Colon (tissue), 2 donors: ENCODE data around the gene PROC.
"Not testable (repeated sequence)": the region's sequence is repeated elsewhere in the genome, so short reads cannot be mapped to it uniquely, and the experiment has no call there.

Experiments used
- FAIRE-seq: peaks from 2 replicates; lab custom pipeline; 2012; peaks lifted over from hg19 to GRCh38; lab: Jason Lieb, UNC
- donor health status: control.
- donor health status: control.

Gene PROC

DNA sequence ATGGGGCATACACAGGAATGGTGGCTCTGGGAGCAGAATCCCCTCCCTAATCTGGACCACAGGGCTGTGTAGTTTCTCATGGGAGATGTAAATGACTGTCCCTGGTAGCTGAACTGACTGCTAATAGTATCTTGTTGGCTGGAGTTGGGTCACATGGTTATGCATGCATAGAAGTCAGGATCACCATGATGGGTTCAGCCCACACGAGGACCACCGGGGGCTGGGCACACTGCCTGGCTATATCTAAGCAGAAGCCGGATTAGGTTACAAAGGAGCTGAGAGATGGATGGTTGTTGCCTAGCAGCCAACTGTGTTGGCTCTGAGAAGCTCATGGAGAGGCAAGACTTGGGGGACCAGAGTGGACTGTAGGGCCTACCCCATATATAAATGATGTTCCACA is 23.7 kb upstream of the PROC start:
- no peak for FAIRE-seq

DNA sequence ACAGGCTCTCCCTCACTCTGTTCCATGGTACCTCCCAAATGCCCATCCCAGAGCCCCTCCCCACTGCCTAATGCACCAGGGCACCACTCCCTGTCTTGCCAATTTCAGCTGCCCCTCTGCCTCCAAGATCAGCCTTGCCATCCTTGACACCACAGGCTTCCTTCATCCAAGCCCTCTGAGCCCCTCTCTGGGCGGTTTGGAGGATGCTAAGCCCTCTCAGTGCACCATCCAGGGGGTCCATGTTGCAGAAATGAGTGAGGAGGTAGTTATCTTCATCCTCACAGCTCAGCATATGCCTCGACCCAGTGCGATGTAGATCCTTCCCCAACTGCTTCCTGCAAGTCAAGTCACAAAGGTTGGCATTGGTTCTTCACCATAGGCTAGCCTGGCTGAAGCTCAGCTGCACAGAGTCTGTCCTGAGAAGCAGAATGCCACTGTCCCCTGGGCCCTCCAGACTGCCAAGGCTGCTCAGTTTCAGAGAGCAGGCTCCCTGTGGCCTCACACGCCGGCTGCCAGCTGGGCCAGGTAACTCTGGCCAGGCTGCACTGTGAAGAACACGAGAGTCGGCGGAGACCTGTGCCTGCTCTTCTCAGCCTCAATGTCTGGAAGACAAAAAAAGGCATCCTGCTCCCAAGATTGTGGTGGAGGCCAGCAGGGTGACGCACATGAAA is 20.5 kb upstream of the PROC start:
- FAIRE-seq, result no peak

DNA sequence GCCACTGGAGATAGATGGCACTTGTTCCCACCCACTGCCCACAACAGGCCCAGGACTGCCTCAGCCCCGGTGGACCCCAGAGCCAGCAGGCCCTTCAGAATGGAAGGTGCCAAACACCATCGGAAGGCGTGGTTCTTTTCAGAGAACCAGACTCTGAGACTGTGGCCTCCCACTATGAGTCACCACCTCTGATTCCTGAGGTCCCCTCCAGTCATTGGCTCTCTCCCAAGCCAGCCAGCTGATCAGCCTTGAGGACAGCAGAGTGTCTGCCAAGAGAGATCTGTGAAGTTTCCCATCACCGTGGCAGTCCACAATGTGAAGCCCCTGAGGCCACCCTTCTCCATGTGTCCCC is 20.0 kb upstream of the PROC start:
- no peak for FAIRE-seq

DNA sequence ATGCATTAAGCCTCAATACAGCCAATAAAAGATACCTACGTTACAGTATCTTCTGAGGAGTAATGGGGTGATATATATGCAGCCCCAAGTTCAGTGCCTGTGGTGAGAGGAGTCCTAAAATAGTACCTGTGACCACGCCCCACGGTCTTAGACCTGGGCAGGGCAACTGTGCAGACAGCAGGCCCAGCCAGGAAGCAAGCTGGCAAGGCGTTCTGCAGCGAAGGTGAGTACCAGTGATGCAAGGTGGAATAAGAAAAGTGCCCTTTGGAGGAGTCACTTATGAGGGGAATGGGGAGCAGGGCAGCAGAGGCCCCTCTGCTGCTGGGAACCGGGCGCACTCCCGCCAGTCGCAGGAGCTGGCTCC is 17.7 kb upstream of the PROC start:
- no peak for FAIRE-seq

DNA sequence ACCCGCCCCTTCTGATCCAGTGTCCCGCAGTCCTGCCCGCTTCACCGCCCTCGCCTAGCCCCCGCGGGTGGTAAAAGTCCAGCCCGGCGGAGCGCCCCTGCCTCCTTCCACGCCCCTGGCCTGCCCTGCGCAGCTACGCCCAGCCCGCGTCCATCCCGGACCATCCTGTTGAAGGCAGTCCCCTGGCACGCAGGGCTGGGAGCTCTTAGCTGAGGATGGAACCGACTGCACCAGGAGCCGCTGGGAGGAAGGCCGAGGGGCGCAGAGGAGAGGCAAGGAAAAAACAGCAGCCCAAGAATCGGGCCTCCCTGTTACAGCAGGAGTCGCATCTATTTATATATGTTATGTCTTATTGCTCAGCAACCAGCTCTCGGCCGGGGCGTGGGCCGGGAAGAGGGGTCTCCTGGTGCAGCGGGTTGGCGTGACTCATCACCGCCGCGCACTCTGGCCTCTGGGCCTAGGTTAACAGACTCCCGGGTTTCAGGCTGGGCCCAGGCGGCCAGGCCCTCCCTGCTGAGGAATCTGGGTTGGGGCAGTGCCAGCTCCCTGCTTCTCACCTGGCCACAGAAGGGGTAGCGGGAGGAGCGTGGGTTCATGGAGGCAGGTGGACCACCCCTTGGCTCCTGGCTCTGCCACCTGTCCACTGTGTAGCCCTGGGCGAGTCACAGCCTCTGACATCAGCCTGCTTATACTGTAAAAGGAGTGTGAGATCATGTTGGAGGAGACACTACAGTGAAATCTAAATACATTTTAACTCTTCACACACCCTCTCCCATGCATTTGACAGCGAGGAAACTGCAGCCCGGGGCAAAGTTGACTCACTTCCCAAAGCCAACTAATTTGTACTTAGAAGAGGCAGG is 17.1 kb upstream of the PROC start:
- FAIRE-seq, result no peak

DNA sequence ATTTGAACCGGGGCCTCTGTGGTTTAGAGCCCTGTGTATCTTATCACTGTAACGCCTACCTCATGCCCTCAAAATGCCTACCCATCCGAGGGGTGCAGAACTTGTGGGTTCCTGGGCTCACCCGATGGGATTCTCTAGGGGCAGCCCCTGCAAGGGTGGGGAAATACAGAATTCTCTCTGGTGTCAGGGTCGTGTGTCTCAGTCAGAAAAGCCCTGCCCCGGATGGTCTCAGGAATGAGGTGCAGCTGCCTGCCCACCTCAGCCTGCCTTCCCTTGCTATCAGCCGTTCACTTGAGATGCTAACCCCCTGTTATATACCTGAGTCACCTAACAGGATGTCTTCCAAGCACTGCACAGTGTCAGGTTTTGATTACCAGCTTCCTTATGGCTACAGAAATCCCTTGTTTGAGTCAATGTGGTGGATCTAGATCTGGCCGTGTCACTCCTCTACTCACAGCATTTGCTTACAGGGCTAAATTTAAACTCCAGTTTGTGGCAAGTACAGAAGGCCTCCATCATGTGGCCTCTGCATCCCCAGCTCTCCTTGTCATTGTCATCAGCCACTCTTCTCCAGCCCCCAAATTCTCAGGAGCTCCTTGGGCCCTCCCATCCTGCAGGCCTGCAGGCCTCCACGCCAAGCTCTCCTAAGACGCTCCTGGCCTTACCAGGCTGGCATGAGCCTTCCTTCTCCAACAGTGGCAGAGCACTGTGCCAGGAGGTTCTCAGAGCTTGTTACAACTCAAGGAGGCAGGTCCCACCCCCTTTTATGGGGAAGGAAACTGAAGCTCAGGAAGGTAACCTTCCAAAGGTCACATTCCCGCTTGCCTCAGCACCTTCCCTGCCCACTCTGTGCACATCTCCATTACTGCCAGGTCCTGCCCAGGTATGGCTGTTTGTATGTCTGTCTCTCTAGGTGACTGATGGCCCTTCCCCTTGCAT is 16.2 kb upstream of the PROC start:
- no peak for FAIRE-seq

DNA sequence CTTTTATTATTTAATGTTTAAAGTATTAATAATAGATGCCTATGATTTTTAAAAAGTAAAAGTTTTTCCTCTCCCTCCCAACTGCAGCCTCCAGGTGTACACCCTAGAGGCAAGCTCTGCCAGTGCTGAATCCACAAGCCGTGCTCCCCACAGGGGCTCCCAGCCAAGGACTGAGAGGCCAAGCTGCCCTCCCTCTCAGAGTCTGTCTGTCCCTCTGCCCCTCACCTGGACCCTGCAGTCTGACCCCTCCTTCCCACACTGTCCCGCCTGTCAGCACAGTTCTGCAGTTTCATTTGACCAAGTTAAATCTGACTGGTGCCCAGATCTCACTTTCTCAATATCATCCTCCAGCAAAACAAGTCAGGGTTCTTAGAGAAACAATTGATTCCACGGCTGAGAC is 14.8 kb upstream of the PROC start:
- no peak for FAIRE-seq

DNA sequence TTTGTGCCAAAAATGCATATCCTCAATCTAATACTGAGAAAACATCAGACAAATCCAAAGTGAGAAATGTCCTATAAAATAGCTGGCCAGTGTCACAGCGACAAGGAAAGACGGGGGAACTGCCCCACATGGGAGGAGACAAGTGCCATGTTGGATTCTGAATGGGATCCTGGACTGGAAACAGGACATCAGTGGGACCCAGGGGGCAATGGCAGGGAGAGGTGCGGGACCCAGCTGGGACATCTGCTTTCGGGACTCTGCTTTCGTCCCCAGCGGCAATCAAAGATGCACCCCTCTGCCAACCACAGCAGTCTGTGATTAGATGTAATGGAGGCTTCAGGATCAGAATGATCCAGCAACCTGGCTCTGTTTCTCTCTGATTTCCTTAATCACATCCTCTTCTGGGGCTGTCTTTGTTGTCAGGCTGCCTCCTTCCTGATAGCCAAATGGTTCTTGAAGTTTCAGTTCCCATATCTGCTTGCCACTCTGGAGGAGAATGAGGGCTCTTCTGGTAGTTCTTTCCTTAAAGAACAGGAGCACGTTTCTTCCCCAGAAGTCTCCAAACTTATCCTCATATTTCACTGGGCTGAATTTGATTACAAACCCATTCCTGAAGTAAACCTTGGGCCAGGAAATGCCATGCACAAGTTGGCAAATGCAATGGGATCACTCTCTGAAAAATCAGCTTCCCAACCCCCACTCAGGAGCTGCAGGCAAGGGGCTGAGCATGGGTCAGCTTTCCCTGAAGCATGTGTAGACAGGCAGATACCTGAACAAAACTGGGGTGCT is 13.6 kb upstream of the PROC start:
- no peak for FAIRE-seq

DNA sequence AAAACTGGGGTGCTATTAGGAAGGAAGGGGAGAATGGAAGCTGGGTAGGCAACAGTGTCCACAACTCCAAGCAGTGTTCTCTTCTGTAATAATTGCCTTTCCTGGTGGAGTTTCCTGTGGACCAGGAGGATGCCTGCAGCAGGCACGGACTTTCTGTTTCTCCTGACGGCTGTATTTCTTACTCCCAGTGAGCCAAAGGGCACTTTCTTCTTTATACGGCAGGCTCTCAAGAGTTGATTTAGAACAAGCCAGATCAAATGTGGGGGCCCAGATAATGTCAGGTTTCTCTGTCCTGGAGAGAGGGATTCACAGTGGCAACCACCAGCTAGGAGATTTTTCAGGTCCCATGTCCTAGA is 13.0 kb upstream of the PROC start:
- no peak for FAIRE-seq

DNA sequence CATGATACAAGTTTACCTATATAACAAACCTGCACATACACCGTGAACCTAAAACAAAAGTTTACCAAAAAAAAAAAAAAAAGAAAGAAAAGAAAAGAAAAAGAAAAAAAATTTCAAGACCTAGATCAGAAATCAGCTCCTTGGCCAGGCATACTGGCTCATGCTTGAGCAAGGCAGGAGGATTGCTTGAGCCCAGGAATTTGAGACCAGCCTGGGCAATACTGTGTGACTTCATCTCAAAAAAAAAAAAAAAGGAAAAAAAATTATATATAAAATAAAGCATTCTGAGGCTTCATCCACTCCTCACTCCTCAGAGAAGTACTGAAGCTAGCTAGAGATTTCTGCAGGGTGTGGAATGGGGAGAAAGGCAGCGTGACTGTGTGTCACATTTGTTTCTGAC is 11.8 kb upstream of the PROC start:
- FAIRE-seq, result no peak

DNA sequence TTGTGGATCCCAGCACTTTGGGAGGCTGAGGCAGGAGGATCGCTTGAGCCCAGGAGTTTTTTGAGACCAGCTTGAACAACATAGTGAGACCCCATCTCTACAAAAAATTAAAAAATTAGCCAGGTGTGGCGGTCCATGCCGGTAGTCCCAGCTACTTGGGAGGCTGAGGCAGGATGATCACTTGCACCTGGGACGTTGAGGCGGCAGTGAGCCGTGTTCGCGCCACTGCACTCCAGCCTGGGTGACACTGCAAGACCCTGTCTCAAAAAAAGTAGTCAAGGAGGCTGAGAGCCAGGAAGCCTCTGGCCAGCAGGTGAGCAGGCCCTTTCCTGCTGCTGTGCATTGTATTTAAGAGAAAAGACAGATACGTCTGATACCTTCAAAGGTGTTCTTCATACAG is 11.1 kb upstream of the PROC start:
- FAIRE-seq, result no peak

DNA sequence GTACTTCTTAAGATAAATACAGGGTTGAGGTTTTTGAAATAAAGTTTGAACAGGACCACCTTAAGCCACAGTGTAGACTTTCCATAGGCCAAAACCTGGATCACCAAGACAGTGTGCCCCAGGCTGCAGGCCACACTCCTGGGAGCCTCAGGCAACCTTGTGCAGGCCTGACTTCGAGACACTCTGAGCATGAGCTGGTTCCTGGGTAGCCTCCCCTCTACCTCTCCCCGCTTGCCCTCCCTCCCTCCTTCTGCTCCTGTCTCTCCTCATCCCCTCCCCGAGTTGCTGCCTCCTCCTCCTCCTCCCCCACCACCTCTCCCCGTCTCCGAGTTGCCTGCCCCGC is 10.6 kb upstream of the PROC start:
- FAIRE-seq, result no peak

DNA sequence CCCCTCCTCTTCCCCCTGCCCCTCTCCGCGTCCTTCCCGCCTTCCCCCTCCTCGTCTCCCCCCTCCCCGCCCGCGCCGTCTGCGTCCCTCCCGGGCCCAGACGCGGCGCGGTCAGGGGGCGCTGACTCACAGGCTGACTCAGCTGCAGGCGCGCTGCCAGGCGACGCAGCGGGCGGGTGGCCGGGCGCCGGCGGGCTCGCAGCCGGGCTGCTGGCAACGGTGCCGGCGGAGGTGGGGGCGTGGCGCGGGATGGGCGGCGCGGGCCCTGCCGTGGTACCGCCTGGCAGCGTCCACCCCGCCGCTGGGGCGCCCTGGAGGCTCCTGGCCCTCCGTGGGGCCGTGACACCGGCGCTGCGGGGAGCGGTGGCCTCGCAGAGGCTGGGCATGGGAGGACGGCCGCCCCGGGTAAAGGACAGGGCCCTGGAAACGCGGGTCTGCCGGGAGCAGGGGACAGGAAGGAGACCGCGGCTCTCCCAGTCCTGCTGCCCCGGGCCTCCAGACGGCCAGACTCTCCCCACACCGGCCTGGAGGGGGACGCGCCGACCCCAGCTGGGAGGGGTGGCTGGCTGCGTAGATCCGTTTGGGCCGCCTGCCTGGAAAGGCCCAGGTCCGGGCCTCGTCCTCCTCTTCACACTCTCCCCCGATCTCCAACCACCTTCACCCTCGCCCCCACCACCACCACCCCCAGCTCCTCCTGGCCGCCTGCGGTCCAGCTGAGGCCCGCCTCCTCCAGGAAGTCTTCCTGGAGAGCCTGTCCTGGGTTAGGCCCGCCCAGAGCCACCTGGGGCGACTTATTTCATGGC is 10.0 kb upstream of the PROC start:
- no peak for FAIRE-seq

DNA sequence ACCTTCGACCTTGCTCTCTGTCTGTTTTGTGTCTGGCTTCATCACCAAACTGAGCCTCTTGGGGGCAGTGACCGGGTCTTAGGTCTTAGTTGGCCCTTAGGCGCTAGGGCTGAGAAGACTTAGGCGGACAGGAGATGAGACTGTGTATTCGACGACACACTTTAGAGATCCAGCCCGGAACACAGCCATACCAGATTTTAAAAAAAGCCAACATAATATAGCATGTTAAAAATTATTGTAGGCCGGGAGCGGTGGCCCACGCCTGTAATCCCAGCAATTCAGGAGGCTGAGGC is 9.5 kb upstream of the PROC start:
- no peak for FAIRE-seq

DNA sequence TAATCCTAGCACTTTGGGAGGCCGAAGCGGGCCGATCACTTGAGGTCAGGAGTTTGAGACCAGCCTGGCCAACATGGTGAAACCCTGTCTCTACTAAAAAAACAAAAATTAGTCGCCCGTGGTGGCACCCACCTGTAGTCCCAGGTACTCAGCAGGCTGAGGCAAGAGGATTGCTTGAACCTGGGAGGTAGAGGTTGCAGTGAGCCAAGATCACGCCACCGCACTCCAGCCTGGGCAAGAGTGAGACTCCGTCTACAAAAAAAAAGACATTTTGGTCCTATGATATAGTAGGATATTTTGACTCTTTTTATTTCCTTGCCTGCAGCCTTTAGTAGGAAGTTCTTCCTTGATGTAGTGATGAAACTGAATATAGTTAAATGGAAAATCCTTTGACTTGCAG is 8.5 kb upstream of the PROC start:
- FAIRE-seq, result not testable (repeated sequence)

DNA sequence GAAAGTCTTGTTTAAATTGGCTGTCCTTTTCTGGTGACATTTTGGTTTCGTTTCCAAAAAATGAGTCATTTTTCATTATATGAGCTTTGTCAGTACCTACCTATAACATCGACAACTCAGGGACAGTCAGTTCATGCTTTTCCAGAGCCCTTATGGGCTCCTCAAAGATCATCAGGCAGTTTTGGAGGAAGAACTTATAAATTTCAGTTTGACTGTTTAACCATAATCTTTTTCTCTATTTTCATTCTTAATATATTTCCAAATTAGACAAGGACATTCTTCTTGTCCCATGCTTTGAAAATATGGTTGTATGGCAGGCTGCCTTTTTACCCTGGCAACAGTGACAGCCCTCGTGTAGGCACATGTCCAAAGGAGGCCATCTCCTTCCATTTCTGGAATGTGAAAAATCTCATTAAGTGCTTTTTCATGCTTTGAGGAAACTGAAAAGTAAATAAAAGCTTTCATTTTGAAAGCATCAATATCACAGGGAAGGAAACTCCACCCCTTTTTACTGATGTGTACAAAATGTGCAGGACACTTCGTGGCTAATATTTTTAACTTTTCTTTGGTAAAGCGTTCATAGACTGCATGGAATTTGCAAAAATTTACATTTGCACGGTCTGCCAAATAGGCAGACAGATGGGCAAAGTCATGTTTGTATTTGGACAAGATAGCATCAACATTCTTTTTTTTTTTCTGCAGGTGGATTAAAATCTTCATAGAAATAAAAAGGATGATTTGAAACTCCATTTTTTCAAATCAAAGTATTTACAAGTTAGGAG is 7.2 kb upstream of the PROC start:
- FAIRE-seq, result no peak

DNA sequence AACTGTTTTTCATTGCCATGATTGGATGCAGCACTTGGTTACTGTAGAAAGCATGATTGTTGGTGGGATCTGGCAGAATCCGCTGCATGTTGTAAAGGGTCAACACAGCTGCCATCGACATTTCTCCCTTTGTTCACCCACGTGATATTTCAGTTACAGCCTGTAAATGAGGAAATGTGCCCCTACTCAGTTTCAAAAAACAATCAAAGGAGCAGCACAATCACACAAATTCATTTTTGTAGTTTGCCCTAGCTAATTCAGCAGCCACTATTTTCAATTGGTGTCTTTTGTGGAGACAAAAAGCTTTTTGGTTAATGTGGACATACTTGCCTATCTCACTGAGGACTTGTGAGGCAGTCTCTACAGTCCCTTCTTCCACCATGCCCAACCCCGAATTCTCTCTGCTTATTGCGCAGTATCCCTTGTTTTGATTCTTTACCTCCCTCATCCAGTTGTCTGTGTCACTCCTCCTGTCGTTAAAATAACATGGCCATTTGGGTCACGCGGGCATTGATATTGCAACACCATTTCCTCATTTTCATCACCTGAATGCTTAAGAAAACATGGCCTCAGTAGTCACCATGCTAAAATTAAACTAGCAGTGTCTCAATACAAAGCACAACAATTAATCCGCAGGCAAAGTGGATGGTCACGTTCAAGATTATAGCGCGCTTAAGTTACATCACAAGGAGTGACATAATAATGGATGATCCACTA is 6.4 kb upstream of the PROC start:
- FAIRE-seq, result no peak

DNA sequence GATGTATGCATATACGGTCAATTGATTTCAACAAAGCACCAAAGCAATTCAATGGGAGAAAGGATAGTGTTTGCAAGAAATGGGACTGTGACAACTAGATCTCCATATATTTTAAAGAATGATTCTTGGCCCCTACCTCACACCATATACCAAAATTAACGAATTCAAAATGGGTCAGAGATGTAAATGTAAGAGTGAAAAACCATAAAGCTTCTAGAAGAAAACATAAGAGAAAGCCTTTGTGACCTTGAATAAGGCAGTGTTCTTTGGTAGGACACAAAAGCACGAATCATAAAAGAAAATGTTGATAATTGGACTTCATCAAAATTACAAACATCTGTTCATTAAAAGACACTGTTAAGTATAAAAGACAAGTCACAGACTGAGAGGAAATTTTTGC is 5.0 kb upstream of the PROC start:
- FAIRE-seq, result no peak

DNA sequence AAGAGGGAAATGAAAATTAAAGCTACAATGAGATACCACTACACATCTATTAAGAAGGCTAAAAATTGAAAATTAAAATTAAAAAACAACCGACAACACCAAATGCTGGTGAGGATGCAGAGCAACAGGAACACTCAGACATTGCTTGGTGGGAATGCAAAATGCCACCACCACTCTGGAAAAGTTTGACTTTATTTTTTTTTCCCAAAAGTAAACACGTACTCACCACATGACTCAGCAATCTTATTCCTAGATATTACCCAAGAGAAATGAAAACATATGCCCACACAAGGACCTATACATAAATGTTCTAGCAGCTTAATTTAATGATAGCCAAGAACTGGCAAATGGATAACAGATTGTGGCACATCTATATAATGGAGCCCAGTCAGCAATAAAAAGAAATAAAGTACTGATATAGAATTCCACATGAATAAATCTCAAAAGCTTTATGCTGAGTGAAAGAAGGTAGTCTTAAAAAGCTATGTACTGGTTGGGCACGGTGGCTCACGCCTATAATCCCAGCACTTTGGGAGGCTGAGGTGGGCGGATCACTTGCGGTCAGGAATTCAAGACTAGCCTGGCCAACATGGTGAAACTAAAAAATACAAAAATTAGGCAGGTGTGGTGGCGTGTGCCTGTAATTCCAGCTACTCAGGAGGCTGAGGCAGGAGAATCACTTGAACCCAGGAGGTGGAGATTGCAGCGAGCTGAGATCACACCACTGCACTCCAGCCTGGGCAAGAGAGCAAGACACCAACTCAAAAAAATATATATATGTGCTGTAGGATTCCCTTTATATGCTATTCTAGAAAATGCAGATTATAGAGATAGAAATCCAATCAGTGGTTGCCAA is 4.2 kb upstream of the PROC start:
- no peak for FAIRE-seq
